GM04504 (cell line): ENCODE results near the gene DAAM1.
A peak's percentile ranks its signal among the peaks of the same experiment; 100 is the strongest.

Experiments
- DNase-seq: peaks from one replicate; pipeline ENCODE4 v3.0.0-alpha.2; 2012; ENCODE audit warnings: low read depth

DAAM1 gene

DNA sequence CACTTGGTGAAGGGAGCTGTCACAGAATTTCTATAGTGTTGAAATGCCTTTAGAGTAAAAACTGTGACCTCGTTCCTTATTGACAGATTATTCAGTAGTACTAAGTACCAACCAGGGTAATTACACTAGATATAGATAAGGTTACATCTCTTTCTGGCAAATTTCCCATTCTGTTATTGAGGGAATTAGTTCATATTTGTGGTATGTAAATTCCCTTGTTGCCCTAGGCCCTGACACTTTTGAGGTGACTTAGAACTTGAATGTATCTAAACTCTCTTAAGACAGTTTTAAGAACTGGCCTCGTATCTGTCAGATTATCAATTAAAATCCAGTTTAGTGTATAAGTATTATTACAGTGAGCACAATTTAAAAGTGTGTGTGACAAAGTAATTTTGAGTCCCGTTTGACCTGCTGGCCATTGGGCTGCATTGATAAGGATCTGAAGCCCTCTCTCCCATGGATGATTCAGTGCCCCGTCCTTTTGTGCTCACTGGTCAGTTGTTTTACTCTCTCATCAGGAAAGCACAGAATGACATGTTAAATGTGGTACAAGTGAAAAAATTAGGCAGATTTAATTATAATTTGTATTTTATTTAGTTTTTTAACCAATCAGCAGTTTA lies 153.5 kb downstream of the DAAM1 start:
- no peak for DNase-seq

DNA sequence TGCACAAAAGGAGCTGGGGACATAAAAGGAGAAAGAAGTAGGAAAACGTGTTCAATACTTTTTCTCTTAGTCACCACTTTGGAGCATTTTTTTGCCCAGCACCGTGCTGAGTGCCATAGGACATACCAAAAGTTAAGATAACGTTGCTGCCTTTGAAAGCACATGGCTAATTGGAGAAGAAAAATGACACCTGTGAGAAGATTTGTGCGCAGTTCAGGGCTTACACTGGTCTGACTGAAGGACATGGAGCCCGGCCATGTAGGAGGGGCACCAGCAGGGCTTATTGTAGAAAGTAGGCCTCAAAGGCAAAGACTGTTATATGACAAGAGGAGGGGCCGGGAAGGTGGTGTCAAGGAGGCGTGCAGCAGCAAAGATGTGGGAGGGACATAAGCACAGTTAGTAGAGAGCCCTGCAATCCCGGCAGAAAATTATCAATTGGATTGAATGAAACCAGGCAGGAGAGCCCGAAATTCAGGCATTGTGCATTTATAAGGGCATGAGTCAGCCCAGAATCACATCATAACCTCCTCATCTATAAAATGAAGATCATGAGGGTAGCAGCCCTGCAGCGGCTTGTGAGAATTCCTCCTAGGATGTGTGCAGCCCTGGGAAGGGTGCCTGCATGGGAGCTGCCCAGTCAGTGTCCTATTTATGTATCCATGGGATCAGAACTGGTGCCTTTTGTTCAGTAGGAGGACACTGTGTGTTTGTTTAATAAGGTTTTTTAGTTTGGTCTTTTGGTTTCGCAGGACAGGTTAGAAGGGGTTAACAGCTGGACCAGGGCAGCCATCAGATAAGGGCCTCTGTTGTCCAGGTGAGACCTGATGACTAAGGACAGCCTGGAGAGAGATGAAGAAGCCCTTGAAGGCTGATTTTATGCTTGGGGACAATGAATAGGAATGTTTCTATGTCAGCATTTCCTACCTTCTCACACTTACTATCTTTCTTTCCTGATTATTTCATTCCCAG lies 154.3 kb downstream of the DAAM1 start:
- no peak for DNase-seq

DNA sequence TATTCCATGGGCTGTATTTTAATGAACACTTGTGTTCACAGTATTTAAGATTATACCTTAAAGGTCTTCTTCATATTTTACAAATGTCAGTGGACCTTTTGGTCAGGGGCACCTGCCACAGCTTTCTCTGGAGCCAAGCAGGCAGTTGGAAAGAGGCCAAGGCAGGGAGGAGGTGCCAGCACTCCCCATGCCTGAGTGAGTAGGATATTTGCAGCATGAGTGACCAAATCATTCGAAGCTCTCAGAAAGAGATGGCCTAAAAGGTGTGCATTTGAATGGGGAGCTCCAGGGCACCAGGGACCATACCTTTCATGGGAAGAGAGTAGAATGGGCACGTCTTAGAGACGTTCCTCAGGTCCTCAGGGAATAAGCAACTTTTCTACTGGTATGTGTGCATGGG lies 155.1 kb downstream of the DAAM1 start:
- no peak for DNase-seq

DNA sequence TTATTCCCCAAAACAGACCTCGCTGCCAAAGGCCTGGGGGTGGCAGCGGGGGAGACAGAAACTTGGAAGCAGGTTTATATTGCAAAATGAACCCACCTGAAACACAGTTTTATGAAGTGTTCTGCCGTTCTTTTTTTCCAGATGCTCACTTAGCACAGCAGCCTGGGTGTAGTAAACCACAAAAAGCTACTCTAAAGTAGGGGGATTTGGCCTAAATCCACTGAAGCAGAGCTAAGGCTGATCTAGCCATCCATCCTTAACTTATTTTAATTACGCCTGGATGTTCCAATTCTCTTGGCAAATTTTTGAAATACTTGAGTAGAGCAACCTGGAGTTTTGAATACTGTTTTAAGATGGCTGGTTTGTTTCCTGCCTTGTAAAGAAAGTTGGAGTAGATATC lies 155.5 kb downstream of the DAAM1 start:
- DNase-seq = no peak

DNA sequence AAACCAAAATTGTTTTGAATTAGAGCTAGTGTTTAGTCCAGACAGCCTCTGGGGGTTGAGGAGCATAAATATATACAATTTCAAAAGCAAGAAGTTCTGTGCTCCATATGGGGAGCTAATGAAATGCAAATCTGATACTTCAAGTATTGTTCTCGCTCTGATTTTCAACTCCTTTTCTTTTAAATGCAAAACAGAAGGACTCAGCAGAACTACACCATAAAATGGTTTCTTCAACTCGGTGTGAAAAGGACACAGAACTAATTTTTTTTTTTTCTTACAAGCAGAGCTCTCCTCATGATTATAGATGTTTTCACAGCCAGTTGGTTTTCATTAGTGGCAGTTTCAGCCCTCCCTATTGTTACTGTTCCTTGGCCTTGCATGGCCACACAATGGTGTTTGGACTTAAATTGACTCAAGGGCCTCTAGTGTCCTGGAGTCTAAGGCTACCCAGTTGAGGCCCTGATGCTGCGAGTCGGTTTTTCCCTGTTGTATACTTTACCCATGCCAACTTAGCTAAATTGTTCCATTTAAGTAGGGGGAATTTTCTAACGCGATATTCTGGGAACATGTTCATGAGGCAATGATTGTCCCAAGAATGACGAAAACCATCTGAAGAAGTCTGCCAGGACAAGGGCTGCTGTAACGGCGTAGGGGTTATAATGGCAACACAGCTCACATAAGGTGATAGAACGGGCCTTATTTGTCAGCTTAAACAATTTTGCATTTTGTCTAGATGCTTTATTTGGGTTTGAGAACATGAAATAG lies 156.4 kb downstream of the DAAM1 start:
- DNase-seq = no peak

DNA sequence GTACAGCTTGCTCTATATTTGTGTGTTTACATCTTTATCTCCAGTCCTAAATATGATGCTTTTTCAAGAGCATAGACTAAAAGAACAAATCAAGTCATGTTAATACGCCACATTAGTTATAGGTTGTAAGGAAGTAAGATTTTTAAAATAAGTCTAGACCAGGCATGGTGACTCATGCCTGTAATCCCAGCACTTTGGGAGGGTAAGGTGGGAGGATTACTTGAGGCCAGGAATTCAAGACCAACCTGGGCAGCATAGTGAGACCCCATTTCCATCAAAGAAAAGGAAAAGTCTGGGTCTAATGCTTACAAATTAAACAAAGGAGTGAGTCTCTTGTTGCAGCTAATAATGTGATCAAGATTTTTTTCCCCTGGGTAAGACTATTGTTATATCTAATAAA lies 157.9 kb downstream of the DAAM1 start:
- no peak for DNase-seq

DNA sequence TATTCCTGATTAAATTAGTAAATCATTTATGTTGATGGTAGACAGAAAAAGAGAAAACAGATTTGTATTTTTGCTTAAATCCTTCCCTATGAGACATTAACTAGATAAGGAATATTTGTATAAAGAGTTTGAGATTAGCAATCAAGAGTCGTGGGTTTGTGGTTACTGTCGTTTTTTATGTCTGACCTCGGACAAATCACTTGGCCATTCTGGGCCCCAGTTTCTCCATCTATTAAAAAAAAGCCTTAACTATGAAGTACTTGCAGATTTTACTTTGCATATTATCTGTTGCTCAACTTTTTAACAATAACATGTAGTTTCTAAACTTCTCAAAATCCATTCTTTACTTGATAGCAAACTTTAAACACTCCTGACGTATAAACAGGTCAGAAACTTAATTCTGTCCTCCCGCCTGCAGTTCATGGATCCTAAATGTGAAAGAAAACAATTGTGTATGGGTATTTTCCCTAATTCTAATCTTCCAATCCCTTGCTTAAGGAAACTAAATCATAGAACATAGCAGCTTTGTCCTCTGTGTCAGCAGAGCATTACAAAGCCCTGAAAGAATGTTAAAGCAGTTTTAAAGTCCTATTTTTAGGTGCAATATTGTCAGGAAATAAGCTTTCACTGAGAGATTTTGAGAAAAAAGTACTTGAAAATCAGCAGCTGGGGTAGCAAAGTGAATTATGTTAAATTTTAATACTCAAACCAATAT lies 158.5 kb downstream of the DAAM1 start:
- DNase-seq = no peak

DNA sequence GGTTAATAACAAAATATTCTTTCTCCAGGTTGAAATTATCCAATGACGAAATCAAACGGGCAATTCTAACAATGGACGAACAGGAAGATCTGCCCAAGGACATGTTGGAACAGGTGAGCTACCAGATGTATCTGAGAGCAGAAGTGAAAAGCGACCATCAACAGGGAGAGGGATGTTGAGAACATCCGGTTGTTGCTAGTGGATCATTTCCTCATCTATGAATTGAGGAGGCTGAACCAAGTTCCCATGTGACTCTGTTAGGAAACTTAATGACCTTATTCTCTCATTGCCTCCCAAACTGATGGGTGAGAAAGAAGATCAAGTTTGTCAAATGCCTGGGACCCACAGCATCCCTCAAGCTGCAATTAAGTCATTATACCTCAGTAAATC lies 159.0 kb downstream of the DAAM1 start:
- DNase-seq = no peak

DNA sequence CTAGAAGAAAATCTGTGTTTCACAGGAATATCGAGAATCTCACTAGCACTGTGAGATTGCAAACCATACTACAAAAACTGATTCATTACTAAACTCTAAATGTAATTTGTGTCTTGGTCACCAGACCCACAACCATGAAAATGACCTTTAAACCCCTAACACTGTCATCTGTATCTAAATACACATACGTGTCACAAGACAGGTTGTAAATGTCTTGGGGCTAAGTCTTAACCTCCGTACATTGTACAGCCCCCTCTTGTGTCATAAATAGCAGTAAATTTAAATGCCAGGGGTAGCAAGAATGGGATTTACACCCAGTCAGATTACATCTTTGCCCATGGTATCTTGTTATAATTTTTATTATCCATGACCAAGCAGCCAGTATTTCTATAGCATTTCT lies 159.4 kb downstream of the DAAM1 start:
- no peak for DNase-seq

DNA sequence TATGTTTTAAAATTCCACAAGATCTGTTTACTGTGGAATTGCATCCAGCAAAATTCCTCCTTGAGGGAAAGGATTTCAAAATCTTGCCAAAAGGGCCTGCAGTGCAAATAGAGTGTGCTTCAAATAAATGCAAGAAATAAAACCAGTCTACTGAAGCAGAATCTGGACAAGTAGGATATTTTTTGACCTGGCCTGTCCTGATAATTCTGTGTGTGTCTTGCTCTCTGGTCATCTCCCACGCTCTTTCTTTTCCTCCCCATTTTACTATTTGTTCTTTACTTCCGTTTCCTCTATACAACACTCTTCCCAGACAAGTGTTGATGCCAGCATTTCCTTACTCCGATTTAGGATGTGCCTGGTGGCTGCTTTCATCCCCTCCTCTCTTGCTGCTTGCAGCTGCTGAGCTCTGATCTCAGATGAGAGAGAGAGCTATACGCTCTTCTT lies 160.8 kb downstream of the DAAM1 start:
- DNase-seq = no peak

DNA sequence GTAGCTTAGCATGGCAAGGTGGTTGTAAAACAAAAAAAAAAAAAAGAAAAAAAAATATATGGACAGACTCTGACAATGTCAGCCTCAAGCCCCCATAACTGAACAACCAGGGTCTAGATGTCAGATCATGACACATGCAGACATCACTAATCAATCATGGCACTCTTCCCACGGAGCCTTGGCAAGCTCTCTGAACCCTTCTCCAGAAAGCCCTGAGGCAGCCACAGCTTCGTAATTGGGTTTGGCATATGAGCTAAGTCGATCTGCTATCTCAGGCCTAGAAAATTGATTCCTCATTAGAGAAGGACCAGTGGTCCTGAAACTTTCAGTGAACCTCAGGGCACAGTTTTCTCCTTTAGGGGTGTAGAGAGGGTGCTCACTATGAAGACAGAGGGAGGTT lies 164.5 kb downstream of the DAAM1 start:
- no peak for DNase-seq

DNA sequence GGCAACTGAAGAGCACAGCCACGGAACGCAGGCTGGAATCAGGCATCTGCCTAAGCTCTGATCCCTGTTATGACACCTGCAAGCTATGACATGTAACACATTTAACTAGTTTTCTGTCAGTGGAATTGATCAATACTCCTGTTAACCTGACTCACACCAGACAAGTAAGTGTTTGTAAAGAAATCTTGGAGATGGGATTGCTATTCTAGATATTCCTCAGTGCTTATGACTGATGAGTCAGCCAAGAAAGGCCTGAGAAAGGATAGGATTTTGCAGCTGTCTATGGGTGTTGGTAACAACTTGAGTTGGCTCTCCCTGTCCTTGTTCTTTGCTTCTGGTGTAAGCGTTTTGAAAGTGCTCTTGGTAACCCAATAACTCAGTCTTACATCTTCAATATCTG lies 166.2 kb downstream of the DAAM1 start:
- peak; percentile 30 for DNase-seq

DNA sequence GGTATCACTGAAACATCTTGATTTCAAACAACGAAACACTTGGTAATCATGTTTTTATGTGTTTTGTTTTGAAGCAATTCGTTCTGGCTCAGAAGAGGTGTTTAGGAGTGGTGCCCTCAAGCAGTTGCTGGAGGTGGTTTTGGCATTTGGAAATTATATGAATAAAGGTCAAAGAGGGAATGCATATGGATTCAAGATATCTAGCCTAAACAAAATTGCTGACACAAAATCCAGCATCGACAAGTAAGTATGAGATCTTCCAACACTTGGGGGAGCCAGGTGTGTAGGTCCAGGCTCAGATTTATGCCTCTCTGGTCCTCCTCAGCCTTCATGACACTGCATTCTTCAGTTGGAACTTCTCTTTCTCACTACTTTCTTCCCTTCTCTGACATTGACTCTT lies 166.6 kb downstream of the DAAM1 start:
- no peak for DNase-seq

DNA sequence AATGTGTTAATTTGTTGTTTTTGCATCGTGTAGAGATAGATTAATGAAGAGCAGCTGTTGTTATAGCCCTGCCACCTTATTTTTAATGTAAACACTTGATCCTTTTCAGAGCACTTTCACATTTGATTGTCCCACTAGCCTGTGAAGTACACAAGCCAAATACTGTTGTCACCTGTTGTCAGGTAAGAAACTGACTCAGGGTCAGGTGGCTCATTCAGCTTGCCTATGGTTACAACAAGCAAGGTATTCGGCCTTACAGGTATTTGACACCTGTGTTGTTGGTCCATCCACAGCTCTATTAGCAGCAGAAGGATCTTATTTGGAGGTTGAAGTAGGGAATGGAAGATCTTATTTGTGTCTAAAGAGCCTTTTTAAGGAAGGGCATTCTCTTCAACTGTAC lies 167.8 kb downstream of the DAAM1 start:
- DNase-seq = no peak

DNA sequence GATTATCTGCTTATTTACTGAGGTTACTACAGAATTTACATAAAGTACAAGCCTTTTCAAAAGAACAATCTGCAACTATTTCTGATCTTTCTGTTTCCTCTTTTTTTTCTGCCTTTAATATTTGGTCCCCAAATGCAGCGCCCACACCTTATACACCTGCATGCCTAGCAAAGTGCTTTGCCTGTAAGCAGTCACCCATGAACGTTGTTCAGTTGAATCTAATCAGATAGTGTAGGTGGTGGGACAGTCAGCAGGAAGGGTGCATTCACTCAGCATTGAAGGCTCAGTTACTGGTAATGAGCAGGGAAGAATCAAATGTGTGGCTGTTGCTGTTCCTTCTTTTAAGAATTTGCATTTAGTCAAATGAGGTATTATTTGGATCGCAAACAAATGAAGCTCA lies 168.3 kb downstream of the DAAM1 start:
- DNase-seq = no peak

DNA sequence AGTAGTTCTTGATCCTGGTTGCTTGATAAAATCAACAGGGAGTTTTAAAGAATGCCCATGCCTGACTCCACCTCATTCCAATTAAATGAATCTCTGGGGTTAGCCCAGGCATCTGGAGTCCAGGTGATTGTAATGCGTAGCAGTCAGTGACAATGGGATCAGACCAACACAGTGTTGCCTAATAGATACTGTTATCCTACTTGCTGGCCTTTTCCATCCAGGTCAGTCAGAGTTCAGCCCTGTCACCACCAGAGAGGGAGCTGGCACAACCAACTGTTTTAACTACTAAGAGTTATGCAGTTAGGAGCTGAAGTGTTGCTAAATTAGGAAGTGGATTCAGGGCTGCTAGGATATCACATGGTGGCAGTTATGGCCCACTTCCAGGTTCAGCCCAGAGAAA lies 169.6 kb downstream of the DAAM1 start:
- DNase-seq = peak; percentile 90

DNA sequence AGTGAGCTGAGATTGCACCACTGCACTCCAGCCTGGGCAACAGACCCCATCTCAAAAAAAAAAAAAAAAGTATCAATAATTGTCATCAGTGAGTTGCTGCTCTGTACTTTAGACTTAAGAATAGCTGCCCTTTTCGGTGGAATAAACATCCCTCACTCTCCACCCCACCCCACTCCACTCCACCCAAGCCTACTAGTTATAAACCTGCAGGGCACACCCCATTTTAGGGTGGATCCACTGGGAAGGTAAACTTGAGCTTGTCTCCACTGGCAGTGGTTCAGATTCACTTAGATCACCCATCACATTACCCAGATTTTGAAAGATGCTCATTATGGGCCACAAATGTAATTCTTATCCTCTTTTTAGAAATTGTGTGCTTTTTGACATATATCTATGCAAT lies 170.3 kb downstream of the DAAM1 start:
- DNase-seq = no peak

DNA sequence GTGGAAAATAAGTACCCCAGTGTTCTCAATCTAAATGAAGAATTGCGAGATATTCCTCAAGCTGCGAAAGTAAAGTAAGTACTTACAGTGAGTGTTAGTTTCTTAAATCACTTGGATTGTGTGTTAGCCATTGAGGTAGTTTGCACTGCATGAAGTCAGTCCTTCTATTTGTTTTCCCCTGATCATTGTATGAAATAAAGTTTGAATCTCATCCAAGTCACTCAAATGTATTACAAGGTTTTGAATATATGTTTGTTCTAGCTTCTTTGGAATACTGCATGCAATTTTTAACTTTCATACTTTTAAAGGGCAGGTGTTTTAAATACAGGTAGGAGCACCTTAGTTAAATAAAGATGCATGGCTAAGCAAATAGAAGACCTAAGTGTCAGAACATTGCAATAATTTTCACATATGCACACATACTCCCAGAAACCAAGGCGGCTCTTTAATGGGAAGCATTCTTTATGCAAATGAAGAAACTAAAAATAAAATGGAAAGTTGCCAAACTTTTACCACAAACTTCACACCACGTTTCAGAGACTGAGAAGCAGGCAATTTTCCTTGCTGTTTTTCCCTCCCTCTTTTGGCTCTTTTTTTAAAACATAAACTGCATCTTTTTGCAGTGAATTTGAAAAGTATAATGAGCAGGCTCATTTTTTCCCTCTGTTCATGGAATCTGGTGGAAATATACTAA lies 171.1 kb downstream of the DAAM1 start:
- DNase-seq = no peak

DNA sequence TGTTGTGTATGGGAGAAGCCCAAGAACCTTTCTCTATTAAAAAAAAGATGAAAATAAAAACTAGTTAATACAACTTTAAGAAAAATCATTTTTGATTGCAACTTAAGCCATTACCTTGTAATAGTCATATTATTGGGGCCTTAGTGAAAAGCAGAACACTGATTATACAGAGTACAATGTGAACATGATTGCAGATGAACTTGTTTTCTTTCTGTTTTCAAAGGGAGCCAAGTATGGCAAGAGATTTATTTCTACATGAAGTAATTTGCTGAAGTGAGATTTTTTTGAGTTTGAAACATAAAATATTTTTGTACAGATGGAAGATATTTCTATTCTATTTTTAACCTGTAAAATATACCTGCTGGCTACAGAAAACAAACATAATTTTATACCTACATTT lies 171.8 kb downstream of the DAAM1 start:
- DNase-seq = no peak

DNA sequence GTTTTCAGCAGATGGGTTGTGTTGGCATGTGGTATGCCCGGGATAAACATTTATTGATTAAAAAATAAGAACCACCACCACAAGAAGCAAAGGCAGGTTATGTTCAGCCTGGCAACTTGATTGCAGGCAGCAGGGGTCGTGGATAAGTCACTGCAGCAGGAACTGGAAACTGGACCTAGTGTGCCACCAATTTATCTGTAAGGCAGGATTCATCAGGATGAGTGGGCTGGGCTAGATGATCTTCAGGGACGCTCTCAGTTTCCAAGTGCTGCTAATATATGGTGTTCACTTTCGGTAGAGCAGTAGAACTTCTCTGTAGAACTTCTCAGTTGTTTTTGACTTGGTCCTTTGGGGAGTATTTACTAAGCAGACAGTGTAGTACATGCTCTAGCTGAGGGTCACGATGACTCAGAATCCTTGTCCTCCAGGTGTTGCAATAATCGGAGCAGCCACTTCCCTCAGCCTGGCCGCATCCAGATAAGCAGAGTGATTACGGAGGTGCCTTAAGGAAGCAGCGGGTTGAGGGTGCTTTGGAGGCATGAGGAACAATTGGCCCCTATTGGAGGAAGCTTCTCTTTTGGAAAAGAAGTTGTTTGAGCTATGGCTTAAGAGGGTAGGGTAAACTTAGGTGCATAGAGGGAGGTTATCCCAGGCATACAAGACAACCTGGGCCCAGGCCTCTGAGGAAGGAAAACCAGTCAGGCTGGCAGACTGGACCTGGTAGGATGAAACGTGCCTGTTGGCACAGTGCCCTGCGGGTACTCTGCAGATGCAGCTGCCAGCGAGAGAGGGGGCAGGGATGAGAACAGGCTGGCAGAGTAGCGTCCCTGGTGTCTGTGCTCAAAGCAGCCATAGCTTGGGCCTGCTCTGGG lies 172.7 kb downstream of the DAAM1 start:
- no peak for DNase-seq

DNA sequence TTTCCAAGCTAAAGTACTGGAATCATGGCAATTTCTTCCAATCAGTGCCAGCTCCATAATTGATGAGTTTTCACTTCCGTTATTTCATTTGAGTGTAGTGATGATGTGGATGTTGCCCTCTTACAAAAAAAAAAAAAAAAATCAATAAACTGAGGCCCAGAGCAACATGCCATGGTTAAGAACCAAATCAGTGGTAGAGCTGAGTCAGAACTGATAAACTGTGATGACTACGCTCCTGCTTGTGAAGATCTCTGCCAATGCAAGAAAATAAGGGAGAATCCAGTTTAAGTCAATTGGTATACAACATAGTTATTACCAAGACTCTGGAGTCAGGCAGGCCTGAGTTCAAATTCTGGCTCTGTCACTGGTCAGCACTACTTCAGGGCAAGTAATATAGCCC lies 174.0 kb downstream of the DAAM1 start:
- no peak for DNase-seq
